Measurements from ENCODE around the gene ARHGAP32.

DNA sequence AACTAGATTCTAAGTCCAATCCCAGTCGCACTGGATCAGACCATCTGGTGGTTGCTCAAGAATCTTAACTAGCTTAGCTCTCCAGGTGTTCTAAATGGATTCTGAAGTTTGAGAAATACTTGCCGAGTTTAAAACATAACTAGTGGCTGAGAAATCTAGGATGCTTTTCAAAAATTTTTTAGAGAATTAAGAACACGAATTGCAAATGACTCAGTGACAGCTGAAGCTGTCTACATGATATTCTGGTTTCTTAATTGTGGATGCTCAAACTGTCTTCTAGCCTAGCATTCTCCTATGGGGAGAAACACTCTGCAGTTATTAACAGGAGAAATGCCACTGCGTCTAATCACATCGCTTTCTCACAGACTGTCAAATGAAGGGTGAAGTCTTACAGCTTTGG lies 229.2 kb downstream of the ARHGAP32 start:
- TF ChIP-seq POLR2A (IDR thresholded peaks at IDR 0.05): no peak
- TF ChIP-seq, protein P1, sequence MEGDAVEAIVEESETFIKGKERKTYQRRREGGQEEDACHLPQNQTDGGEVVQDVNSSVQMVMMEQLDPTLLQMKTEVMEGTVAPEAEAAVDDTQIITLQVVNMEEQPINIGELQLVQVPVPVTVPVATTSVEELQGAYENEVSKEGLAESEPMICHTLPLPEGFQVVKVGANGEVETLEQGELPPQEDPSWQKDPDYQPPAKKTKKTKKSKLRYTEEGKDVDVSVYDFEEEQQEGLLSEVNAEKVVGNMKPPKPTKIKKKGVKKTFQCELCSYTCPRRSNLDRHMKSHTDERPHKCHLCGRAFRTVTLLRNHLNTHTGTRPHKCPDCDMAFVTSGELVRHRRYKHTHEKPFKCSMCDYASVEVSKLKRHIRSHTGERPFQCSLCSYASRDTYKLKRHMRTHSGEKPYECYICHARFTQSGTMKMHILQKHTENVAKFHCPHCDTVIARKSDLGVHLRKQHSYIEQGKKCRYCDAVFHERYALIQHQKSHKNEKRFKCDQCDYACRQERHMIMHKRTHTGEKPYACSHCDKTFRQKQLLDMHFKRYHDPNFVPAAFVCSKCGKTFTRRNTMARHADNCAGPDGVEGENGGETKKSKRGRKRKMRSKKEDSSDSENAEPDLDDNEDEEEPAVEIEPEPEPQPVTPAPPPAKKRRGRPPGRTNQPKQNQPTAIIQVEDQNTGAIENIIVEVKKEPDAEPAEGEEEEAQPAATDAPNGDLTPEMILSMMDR (IDR thresholded peaks at IDR 0.05): no peak
